HCT116 (cell line): Measurements from ENCODE around the gene HOXA2. TPM values are rescaled to one million over a fixed set of nuclear protein-coding genes. Genes with fewer than 3 reads are reported as not detected.

Experiments
- ATAC-seq: fragments of 200-7000 bp; cut with Tn5 transposase; 2 replicates; pipeline ENCODE4 v1.9.1; 2020; ENCODE audit warnings: mild to moderate bottlenecking, moderate library complexity
- BruUV-seq: library from RNA; stranded (reverse); fragments of 400-500 nt; replicated peaks from 2 replicates; lab custom pipeline; 2021; lab: Mats Ljungman, UMichigan
- CTCF ChIA-PET: fragments of 300-600 bp; sonication (Branson Sonifier 250); formaldehyde crosslinking; loops from one replicate; lab custom pipeline; 2021; ENCODE audit warnings: antibody characterized with exemption; lab: Charles Lee
- POLR2A ChIA-PET: fragments of 300-600, 350-600 bp; sonication (Branson Sonifier 250); formaldehyde crosslinking; loops from one replicate; lab custom pipeline; 2021; ENCODE audit warnings: antibody characterized with exemption; lab: Charles Lee
- RAD21 ChIA-PET, 2 experiments: fragments of 300-600 bp; sonication (Branson Sonifier 250); formaldehyde crosslinking; loops; one replicate each; lab custom pipeline; 2023; ENCODE audit warnings: low total read pairs in 2 of 2; ENCODE audit not compliant: uncharacterized antibody in 2 of 2, unreplicated experiment in 2 of 2, low non-redundant PET in 1 of 2; lab: Charles Lee
- DNase-seq: peaks from one replicate; pipeline ENCODE4 v3.0.0-alpha.2; 2010; ENCODE audit warnings: low read depth, low spot score
- H2AFZ ChIP-seq: fragments of 200-600 bp; shearing (Covaris generic), sonication (generic); 2 replicates; pipeline ENCODE4 v1.6.1; 2017; ENCODE audit warnings: low read depth, mixed run types, mixed read lengths, antibody characterized with exemption, low read length; ENCODE audit not compliant: poor library complexity, severe bottlenecking
- H3K27ac ChIP-seq: 2 replicates; pipeline ENCODE4 v1.5.1; 2012; ENCODE audit warnings: low read depth, low read length
- H3K27me3 ChIP-seq: fragments of 200-600 bp; sonication (generic); 2 replicates; pipeline ENCODE4 v1.6.1; 2016; ENCODE audit warnings: mixed run types, low read length, mixed read lengths; ENCODE audit not compliant: insufficient read depth
- H3K36me3 ChIP-seq, 2 experiments: fragments of 200-500 bp in 1 of 2; fragments of 200-600 bp in 1 of 2; sonication (Bioruptor generic) in 1 of 2; sonication (generic) in 1 of 2; 2 replicates each; pipeline versions ENCODE4 v1.5.1 to v1.6.1; 2014 to 2016; ENCODE audit warnings: low read length in 2 of 2, inconsistent platforms in 1 of 2, mixed read lengths in 1 of 2, mixed run types in 1 of 2; ENCODE audit not compliant: insufficient read depth in 2 of 2, control insufficient read depth in 1 of 2
- H3K4me1 ChIP-seq, 2 experiments: fragments of 200-600 bp in 1 of 2; sonication (generic) in 1 of 2; 2 replicates each; pipeline versions ENCODE4 v1.5.1 to v1.6.1; 2012 to 2017; ENCODE audit warnings: low read length in 2 of 2, inconsistent platforms in 1 of 2, mild to moderate bottlenecking in 1 of 2, mixed read lengths in 1 of 2, mixed run types in 1 of 2, moderate library complexity in 1 of 2; ENCODE audit not compliant: insufficient read depth in 2 of 2, control insufficient read depth in 1 of 2
- H3K4me2 ChIP-seq: fragments of 200-600 bp; sonication (generic); 2 replicates; pipeline ENCODE4 v1.6.1; 2017; ENCODE audit warnings: mixed run types, low read length, mixed read lengths
- H3K4me3 ChIP-seq, 2 experiments: fragments of 200-600 bp in 1 of 2; sonication (generic) in 1 of 2; replicated peaks in 1 of 2; 2 replicates each; pipeline ENCODE4 v1.5.1; 2011 to 2016; ENCODE audit warnings: low read length in 2 of 2, control low read depth in 1 of 2, low read depth in 1 of 2, mild to moderate bottlenecking in 1 of 2, mixed read lengths in 1 of 2, mixed run types in 1 of 2
- H3K79me2 ChIP-seq: fragments of 200-600 bp; sonication (generic); 2 replicates; pipeline ENCODE4 v1.6.1; 2017; ENCODE audit warnings: mild to moderate bottlenecking, mixed run types, low read length, moderate library complexity, mixed read lengths; ENCODE audit not compliant: insufficient read depth
- H3K9ac ChIP-seq: fragments of 200-600 bp; sonication (generic); 2 replicates; pipeline ENCODE4 v1.6.1; 2016; ENCODE audit warnings: low read length, mixed read lengths
- H3K9me2 ChIP-seq: fragments of 200-600 bp; sonication (generic), shearing (Covaris generic); 2 replicates; pipeline ENCODE4 v1.6.1; 2017; ENCODE audit warnings: mixed run types, mild to moderate bottlenecking, moderate library complexity; ENCODE audit not compliant: insufficient read depth
- H3K9me3 ChIP-seq, 2 experiments: fragments of 200-500 bp in 1 of 2; fragments of 200-600 bp in 1 of 2; sonication (Bioruptor generic) in 1 of 2; sonication (generic) in 1 of 2; 2 replicates each; pipeline ENCODE4 v1.6.1; 2014 to 2017; ENCODE audit warnings: low read length in 2 of 2, mixed read lengths in 2 of 2, inconsistent platforms in 1 of 2, low read depth in 1 of 2, mild to moderate bottlenecking in 1 of 2, mixed run types in 1 of 2, moderate library complexity in 1 of 2; ENCODE audit not compliant: control insufficient read depth in 1 of 2, insufficient read depth in 1 of 2
- H4K20me1 ChIP-seq: fragments of 200-600 bp; sonication (generic), shearing (Covaris generic); 2 replicates; pipeline ENCODE4 v1.6.1; 2017; ENCODE audit warnings: mixed run types, mild to moderate bottlenecking, moderate library complexity; ENCODE audit not compliant: insufficient read depth
- ATF3 ChIP-seq: IDR thresholded peaks from 2 replicates; pipeline ENCODE4 v1.6.1; 2012
- CBX3 ChIP-seq: IDR thresholded peaks from 2 replicates; pipeline ENCODE4 v1.6.1; 2012; ENCODE audit warnings: low read depth
- CEBPB ChIP-seq: IDR thresholded peaks from 2 replicates; pipeline ENCODE4 v1.6.1; 2012; ENCODE audit warnings: low read depth
- EGR1 ChIP-seq: IDR thresholded peaks from 2 replicates; pipeline ENCODE4 v1.6.1; 2012; ENCODE audit warnings: low read depth
- ELF1 ChIP-seq: IDR thresholded peaks from 2 replicates; pipeline ENCODE4 v1.6.1; 2012; ENCODE audit warnings: low read depth, borderline replicate concordance
- EZH2 ChIP-seq: fragments of 200-600 bp; sonication (generic); IDR thresholded peaks from 2 replicates; pipeline ENCODE4 v1.6.1; 2017; ENCODE audit warnings: antibody characterized with exemption, mixed run types
- EZH2phosphoT487 ChIP-seq: fragments of 200-600 bp; IDR thresholded peaks from 2 replicates; pipeline ENCODE4 v1.6.1; 2018; ENCODE audit warnings: antibody characterized with exemption, borderline replicate concordance
- JUND ChIP-seq: IDR thresholded peaks from 2 replicates; pipeline ENCODE4 v1.6.1; 2012
- MAX ChIP-seq: IDR thresholded peaks from 2 replicates; pipeline ENCODE4 v1.6.1; 2012
- POLR2A ChIP-seq: IDR thresholded peaks from 2 replicates; pipeline ENCODE4 v1.7.0; 2011; ENCODE audit warnings: borderline replicate concordance; ENCODE audit not compliant: insufficient read depth, insufficient read length; ENCODE audit errors: extremely low read depth
- POLR2AphosphoS5 ChIP-seq: IDR thresholded peaks from 2 replicates; pipeline ENCODE4 v1.6.1; 2011; ENCODE audit warnings: mild to moderate bottlenecking, low read depth, low read length, moderate library complexity
- RAD21 ChIP-seq: IDR thresholded peaks from 2 replicates; pipeline ENCODE4 v1.6.1; 2012; ENCODE audit warnings: low read depth, mild to moderate bottlenecking
- REST ChIP-seq: IDR thresholded peaks from 2 replicates; pipeline ENCODE4 v1.6.1; 2012; ENCODE audit warnings: low read depth
- SP1 ChIP-seq: IDR thresholded peaks from 2 replicates; pipeline ENCODE4 v1.6.1; 2012; ENCODE audit warnings: low read depth
- TCF7L2 ChIP-seq: IDR thresholded peaks from 2 replicates; pipeline ENCODE4 v1.7.0; 2011; ENCODE audit warnings: borderline replicate concordance, inconsistent platforms; ENCODE audit not compliant: insufficient read depth, insufficient read length; ENCODE audit errors: extremely low read depth
- YY1 ChIP-seq: IDR thresholded peaks from 2 replicates; pipeline ENCODE4 v1.6.1; 2011; ENCODE audit warnings: low read length, low read depth, moderate library complexity, mild to moderate bottlenecking; ENCODE audit not compliant: insufficient replicate concordance; ENCODE audit errors: extremely low read depth
- ZFX ChIP-seq: fragments of 450-650 bp; IDR thresholded peaks from 2 replicates; pipeline ENCODE4 v1.6.1; 2017
- intact Hi-C: fragments of 100-400 bp; cut with micrococcal nuclease; formaldehyde crosslinking; loops from 2 replicates; pipeline ENCODE4 v1.10.0; 2022
- total RNA-seq: library from RNA; stranded (reverse); gene quantifications from one replicate; pipeline ENCODE4 v1.2.1, GENCODE V29; 2021; ENCODE audit not compliant: unreplicated experiment

HOXA2 gene
- total RNA-seq, 1 experiment from 2014 or later, result 0.57 TPM

- no peaks in the 10 kb centered on the region for H4K20me1 ChIP-seq
- H3K9me2 ChIP-seq, result no peaks in the 10 kb centered on the region
- peaks cover 15 to 31% of the 10 kb centered on the region in 2 experiments for H3K4me1 ChIP-seq
- BruUV-seq, result no TSS peak
- H3K79me2 ChIP-seq, result peaks cover 32% of the 10 kb centered on the region
- intact Hi-C loops, result no loop called here
- no peak overlapping the region for H3K4me3 ChIP-seq
- H3K9me3 ChIP-seq, result no peaks in the 10 kb centered on the region
- ChIA-PET POLR2A (no interaction called here), RAD21 (no interaction called here), CTCF (no interaction called here)
- no peak for TF ChIP-seq SP1
- TF ChIP-seq MAX, result no peak
- no peak for TF ChIP-seq EGR1
- TF ChIP-seq RAD21, result no peak
- TF ChIP-seq EZH2phosphoT487, result no peak
- no peak for TF ChIP-seq CEBPB
- TF ChIP-seq ZFX, result no peak
- no peak for TF ChIP-seq POLR2AphosphoS5
- TF ChIP-seq CBX3, result no peak
- no peak for TF ChIP-seq YY1
- TF ChIP-seq REST, result no peak
- TF ChIP-seq JUND, result no peak
- TF ChIP-seq TCF7L2, result no peak
- no peak for TF ChIP-seq ELF1
- TF ChIP-seq POLR2A, result no peak
- no peak for TF ChIP-seq ATF3
- no peak for TF ChIP-seq EZH2
- no peak overlapping the region for H3K27ac ChIP-seq
- DNase-seq (no peak), ATAC-seq (no peak)
- no peaks in the 10 kb centered on the region for H3K27me3 ChIP-seq
- H3K9ac ChIP-seq, result no peak overlapping the region
- peaks cover 8 to 12% of the 10 kb centered on the region in 2 experiments; a peak in 3 of 4 replicates for H3K36me3 ChIP-seq
- H2AFZ ChIP-seq, result no peak overlapping the region
- no peak overlapping the region for H3K4me2 ChIP-seq
Observed at GRCh38 chr7:27145165-27145913, 42.9 kb upstream of the HOXA2 start.
